Stimulated activated CD8-positive, alpha-beta memory T cell treated with anti-CD3 and anti-CD28 coated beads, Interleukin-7, amount 100 ng/mL, for 4 hours (primary cell): ENCODE results near the gene UBQLN4.

Experiments used
- DNase-seq, 2 donors: peaks; one replicate each; pipeline ENCODE4 v3.0.0-alpha.2; 2020; ENCODE audit warnings: low read depth in 2 of 2

UBQLN4 gene

DNA sequence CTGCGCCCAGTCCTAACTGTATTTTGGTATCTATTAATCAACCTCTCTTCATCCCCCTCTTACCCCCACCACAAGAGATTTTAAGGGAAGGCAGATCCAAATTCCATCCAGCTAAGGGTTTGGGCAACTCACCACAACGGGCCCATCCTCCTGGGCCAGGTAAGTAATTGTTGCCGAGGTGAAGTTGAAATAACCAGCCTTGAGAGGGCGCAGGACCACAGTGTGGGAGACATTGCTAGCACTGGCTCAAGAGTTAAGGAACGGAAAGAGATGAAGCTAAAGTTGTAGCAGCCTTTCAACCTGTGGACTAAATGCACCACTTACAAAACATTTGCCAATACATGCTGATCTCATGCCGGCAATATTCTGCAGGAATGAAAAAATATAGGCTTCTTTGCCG lies 38.8 kb downstream of the UBQLN4 start:
- DNase-seq = no peak

DNA sequence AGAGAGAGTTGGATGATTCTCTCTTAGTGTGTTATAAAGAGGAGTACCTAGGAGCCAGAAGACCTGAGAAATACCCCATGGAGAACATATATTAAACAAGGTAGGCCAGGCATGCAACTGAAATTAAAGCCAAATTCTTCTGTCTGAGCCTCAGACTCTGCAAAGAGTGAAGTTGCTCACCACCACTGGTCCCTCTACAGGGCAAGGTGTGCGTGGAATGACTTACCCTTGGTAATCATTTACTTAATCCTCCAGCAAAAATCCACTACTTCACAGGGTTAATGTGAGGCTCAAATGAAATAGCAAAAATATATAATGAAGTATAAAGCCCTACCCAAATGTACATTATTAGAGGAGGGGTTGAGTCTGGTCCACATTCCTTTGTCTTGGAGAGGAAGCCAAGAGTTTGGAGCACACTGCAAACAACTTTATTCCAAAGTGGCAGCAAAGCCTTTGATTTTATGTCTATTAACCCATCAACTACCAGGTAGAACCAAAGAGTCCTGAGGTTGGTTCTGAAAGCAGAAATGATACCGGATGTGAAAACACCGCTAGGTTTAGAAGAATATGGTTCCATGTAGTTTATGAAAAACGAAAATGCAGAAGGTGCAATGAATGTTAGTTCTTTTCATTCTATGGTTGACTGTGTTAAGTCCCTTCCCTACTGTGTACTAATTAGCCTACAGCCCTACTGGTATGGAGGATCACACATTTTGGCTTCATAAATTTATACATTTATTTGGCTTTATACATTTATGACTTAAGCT lies 41.4 kb downstream of the UBQLN4 start:
- no peak for DNase-seq

GRCh38 chr1:156009404-156009803 lies 44.2 kb downstream of the UBQLN4 start:
- no peak for DNase-seq

DNA sequence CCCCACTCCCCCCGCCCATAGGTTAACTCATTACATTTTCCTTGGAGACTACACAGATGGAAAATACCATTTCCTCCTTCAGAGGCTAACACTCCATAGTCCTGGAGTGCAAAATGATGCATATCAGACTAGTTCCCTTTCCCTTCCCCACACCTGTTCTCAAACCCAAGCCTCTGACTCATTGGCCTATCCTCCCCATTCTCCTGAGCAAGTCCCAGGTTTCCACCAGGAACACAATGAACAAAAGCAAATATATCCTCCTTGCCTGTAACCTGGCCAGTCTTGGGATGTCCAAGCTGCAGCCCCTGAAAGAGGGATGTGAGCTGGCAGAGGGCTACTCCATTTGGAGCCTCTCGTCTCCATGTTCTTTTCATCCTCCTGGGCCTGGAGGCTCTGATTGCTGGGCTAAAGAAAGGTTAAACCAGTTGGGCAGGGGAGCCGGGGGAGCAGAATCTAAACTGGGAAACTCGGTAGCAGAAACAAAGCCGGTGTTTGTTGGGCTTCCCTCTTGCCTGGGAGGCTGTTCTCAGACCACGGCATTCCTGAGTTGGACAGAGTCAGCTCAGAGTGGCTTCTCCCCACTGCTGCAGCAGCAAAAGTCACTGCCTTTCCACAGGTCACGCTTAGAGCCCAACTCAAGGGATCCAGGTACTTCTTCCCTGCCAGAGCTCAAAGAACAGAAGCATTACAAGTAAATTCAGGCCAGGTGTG lies 46.8 kb downstream of the UBQLN4 start:
- no peak for DNase-seq

DNA sequence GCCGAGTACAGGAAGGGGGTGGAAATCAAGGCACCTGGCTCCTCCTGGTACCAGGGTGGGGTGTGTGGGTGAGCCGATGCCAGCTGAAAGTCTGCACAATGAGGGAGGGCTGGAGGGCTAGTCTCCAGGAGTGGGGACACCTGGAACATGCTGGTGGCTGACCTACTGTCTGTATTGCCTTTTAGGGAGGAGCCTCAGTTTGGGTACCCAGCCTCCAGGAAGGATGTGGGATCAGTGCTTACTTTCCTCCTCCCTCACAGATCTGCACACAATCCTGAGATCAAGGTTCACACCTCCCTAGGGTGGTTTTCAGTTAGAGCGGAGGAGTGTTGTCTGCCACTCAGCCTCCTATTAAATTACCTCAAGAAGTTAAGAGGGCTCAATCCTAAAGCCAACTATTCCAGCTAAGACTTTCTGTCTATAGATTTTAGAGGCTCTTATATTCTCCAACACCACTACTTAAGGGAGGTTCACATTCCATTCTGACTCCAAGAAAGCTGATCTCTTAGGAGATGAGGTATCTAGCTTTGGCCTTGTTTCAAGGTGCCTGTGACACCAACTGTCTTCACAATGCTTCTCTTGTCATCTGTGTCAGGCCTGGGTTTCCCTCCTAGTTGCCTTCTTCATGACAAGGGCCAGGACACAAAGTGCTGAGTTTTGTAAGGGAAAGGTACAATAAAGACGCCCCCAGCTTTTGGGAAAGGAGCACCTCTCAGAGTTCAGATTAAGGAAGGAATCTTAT lies 48.6 kb downstream of the UBQLN4 start:
- DNase-seq = no peak

GRCh38 chr1:156003923-156004188 lies 49.7 kb downstream of the UBQLN4 start:
- DNase-seq = no peak

- no peak for DNase-seq
These were observed 51.2 kb downstream of the UBQLN4 start for GRCh38 chr1:156002188-156002911.

GRCh38 chr1:156001662-156002171 lies 51.9 kb downstream of the UBQLN4 start:
- no peak for DNase-seq

DNA sequence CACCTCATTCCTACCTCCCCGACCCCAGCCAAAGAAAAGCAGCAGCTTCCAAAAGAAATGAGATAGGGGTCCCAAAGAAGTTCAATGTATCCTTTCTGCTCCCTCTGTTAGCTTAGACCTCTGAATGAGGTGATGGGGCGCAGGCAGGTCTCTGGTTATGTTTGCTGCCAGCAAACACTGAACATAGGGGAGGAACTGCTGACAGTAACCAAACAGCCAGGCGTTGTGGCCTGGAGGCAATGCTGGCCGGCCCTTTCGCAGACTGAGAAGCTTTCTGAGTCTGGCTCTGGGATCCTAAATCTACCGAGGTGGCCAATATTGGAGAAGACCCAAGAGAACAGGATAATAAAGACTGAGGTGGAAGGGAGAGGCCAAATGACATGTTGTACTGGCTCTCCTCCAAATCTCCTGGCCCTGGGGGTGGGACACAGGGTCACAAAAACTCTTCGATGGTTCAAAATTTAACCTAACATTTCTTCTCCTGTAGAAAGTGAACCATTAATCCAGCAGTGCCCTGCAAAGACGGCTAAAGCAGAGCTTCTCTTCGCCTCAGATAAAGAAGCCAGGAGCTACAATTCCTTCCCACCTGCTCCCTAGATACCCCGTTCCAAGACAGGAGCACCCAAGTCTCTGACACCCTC lies 52.5 kb downstream of the UBQLN4 start:
- DNase-seq = no peak

DNA sequence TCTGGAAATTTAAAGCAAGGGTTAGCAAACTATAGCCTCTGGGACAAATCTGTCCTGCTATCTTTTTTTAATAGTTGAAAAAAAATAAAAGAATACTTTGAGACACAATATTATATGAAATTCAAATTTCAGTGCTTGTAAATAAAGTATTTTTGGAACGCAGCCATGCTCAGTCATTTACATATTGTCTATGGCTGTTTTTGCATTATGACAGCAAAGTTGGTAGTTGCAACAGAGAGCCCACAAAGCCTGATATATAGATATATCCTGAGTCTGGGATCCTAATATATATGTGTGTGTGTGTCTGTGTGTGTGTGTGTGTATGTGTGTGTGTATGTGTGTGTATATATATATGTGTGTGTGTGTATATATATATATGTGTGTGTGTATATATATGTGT lies 53.6 kb downstream of the UBQLN4 start:
- no peak for DNase-seq

GRCh38 chr1:155996166-155996565 lies 57.4 kb downstream of the UBQLN4 start:
- DNase-seq = no peak

DNA sequence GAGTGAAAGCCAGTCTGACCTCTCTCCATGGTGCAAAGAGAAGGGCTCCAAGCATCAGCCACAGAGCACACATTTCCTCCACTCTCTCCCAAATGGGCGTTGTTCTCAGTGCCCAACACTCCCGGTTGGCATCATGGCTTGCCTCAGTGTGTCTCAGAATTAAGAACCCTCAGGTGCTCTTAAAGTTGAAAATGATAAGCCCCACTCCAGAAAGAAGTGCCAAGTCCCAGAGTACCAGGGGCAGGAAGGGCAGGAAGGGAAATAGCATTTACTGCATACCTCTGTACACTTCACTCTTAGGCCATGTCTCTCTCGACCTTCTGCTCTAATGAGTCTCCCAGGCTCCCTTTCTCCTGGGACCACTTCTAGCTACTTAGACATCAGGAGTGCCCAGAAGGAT lies 60.0 kb downstream of the UBQLN4 start:
- no peak for DNase-seq

GRCh38 chr1:155990005-155990739 lies 63.4 kb downstream of the UBQLN4 start:
- DNase-seq = no peak

GRCh38 chr1:155989242-155990004 lies 64.2 kb downstream of the UBQLN4 start:
- peak; percentile 55 to 67 for DNase-seq
